Stimulated activated CD4-positive, alpha-beta T cell treated with anti-CD3 and anti-CD28 coated beads, Interleukin-12 subunit alpha, Interleukin-12 subunit beta, amount 100 ng/mL, for 4 hours (primary cell): ENCODE measurements around the gene DRD1.
A peak's percentile ranks its signal among the peaks of the same experiment; 100 is the strongest.

Experiments
- DNase-seq: peaks from one replicate; pipeline ENCODE4 v3.0.0-alpha.2; 2020

DRD1 gene

DNA sequence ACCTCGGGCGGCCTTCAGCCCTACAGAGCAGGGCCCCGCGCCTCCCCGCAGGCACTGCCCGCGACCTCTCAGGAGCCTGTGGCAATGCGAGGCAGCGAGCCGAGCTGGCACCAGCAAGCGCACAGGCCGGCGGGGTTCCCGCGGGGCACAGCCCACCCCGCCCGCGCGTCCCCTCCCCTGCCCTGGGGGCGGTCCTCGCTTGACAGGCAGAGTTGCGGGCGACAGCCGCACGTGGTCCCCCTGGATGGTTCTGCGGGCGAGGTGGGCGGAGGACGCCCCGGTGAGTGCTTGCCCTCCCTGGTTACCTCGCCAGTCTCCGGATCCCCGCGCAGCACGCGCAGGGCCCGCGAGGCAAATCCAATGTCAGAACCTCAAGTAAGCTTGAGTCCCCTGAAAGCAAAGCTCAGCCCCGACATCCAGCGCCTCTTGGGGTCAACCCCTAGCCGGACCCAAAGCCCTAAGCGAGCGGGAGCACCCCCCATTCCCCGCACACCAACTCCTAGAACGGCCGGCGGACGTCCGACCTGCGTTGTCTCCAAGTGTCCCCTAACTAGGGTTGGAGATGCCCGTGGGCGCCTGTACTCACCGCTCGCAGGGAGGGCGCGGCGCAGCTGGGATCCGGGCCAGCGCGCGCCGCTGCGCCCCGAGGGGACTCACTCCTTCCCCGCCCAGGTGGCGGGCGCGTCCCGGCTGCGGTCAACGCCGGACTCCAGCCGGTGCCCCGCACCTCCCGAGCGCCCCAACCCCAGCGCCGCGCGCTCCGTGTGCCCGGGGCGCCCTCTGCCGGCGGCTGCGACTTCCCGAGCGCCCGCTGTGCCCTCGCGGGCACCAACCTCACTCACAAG, at the start of gene DRD1:
Gene DRD1 (minus strand): TSS at position 123 of the 845 bp plus-strand sequence. CDS start 1,083 bp downstream, outside the sequence.
- peak; percentile 68 for DNase-seq

DNA sequence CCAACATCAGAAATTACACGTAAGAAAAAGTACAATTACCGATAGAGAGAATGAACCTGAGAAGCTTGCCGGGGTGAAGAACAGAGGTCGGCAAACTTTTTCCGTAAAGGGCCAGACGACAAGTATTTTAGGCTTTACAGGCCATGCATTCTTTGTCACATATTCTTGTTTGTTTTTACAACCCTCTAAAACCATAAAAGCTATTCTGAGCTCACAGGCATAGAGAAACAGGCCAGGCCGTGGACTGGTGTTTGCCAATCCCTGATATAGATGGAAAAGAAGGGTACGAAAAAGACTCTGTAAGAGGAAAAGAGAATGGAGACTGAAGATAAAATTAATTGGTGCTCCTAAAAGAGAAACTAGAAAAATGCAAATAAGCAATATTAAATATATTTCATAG, 49.7 kb upstream of the DRD1 start:
- no peak for DNase-seq

DNA sequence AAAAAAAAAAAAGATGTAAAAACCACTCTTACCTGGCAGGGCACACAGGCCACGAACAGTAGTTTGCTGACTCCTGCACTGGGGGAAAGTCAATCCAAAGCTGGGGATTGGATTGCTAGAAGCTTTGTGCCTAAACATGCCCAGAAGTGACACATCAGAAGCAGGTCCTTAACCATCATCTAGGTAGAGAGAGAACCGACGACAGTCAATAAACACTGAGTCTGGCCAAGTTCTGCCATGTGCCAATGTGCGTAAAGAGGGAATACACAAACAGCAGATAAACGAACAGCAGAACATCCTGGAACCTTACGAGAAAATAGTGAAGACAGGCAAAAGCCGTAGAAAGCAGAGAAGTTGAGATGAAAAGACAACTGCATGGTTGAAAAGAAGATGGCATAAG, 49.3 kb upstream of the DRD1 start:
- no peak for DNase-seq

DNA sequence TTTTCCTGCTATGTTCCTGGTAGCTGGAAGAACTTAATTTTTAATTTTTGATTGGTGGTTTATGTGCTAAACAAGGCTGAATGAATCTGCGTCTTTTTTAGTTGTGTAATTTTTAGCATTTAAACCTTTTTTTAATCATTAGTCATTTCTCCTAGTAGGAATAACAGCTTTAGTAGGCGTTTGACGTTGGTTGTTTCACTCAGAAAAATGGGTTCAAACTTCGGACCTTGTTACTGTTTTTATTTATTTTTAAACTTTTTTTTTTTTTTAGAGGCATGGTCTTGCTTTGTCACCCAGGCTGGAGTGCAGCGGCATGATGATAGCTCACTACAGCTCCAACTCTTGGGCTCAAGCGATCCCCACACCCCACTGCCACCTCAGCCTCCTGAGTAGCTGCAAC, 47.2 kb upstream of the DRD1 start:
- no peak for DNase-seq

DNA sequence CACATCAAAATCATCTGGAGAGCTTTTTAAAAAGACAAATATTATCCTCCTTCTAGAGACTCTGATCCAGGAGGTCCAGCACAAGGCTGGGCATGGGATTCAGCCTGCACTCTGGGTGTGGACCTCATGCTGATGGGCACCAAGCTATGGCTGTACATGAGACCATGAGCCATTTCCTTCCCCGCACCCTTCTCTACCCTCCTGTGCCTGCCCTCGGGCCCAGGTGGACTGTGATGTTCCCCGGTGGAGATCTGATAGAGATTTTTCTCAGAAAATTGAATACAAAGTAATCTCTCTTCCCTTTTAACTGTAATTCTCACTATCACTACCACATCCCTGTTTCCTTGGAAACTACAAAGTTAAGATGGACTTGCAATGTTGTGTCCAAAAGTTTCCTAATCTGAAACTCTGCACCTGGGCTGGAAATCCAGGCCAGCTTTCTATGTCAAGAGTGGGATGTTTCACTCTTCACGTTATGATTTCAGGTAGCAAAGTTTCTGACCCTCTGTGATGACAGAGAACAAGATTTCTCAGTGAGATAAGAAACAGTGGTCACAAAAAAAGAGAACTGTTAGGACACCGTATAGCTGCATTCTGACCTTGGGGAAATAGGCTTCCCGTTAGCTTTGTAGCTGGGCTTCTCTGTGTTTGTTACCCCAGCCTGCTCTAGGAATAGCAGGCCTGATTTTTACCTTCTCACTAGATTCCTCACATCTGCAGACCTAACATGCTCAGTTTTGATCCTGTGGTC, 45.9 kb upstream of the DRD1 start:
- DNase-seq, result no peak

DNA sequence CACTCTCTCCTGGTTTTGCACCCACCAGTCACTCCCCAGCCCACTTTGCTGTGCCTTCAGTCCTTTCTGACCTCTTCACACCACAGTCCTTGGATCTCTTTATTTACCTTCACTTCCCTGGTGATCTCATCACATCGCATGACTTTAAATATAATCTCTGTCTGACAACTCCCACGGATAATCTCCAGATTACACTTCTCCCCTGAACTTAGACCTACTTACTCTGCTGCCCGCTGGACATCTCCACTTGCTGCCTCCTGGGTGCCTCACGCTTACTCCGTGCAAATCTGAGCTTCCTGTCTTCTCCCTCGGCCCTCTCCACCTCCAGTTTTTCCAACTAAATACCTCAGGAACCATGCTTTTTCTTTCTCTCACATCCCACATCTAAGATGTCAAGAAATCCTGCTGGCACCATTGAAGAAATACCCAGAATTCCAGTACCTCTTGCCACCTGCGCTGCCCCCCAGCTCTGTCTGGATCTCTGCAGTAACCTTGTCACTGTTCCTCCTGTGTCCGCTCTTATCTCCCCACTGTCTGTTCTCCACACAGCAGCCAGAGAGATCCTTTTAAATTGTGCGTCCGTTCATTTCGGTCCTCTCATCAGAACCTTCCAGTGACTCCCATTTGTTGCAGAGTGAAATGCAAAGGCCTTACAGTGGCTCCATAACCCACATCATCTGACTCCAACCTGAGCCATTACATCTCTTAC, 43.7 kb upstream of the DRD1 start:
- DNase-seq, result no peak

DNA sequence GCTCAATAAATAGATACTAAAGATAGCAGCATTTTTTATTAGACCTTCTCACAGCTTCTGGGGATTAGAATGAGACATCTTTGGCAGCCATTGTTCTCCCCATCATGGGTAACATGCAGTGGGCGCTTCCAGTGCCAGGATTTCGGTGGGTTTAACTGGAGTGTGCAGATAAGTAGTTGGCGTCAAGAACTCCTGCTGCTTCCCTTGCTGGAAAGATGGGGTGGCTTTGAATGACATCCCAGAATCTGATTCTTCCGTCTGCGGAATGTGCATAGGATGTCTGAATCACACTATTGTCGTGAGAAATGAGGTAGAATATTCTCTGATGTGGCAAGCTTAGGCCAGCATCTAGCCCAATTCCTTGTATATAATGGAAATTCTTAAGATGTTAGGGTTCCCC, 41.6 kb upstream of the DRD1 start:
- no peak for DNase-seq

DNA sequence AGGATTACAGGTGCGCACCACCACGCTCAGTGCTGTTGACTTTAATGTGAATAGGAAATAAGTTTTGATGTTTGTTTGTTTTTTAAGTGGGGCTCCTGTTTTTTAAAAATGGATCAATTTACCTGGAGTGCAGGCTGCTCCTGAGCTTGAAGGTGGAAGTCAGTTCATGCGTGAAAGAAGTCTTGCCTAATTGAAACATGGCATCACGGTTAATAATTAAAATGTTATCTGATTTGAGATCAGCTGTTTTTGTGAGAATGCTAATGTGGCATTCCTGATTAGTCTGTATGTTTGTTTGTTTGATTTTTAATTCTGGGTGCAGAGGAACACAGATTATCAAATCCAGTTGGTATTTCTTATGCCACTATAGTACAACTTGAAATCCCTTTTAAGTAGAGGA, 40.8 kb upstream of the DRD1 start:
- DNase-seq, result no peak

DNA sequence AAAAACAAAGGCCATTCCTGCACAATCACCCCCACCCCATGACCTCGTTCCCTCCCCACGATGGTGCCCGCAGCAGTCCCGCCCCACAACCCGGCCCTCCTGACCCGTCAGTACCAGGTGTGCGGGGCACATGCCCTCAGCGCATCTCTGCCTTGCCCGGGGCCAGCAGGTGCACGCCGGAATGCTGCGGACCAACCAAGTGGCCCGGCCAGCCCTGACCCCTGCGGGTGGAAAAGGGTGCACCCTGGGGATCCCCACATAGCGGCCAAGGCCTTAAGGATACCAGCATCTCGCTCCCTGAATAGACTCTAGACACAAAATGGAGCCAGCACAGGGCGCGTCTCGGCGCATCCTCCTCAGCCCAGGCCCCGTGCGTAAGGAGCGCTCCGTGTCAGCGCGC, 40.3 kb upstream of the DRD1 start:
- no peak for DNase-seq

DNA sequence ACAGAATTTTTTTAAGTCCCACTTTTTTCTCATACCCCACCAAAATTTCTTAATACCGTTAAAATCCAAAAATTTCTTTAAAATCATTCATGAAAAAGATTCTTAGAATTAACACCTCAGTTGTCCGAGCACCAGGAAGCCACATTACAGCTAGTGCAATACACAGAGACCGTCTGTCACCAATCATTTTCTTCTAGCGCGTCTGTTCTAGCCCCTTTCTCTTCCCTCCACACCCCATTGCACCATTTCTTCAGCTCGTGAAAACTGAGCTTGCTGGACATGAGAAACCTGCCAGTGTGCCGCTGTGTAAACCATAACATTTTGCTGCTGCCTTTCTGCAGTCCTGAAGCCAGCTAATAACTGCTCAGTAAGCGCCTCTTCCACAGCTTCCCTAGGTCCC, 39.4 kb upstream of the DRD1 start:
- no peak for DNase-seq

DNA sequence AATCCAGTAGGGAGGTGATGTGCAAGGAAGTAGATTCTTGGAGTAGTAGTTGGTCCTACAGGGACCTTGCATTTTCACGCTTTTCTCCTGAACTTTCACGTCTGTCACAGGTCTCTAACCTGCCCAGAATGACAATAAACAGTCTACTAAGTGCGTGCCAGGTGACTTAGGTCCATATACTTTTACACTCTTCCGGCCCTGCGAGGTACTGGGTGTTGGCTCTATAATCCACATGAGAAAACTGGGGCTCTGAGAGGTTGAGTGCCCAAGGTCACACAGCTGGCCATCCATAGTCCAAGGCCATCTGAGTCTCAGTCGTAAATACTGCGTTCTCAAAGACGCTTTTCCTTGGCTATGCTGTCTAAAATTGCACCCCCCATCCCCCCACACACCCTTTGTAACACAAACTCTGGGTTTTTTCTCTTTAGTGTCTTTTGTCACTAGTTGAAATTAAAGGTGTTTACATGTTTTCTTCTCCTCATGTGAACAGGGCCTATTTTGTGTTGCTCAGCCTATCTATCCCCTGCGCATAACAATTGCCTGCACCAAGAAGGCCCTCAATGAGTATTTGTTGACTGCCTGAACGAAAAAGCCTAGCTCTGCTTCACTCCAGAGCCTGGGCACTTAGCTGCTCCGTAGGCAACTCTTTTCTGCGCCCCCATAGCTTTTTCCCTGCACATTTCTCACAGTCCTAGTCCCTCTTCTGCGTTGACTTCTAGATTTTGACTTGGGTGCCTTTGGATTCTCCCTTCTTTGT, 35.3 kb upstream of the DRD1 start:
- DNase-seq, result no peak

DNA sequence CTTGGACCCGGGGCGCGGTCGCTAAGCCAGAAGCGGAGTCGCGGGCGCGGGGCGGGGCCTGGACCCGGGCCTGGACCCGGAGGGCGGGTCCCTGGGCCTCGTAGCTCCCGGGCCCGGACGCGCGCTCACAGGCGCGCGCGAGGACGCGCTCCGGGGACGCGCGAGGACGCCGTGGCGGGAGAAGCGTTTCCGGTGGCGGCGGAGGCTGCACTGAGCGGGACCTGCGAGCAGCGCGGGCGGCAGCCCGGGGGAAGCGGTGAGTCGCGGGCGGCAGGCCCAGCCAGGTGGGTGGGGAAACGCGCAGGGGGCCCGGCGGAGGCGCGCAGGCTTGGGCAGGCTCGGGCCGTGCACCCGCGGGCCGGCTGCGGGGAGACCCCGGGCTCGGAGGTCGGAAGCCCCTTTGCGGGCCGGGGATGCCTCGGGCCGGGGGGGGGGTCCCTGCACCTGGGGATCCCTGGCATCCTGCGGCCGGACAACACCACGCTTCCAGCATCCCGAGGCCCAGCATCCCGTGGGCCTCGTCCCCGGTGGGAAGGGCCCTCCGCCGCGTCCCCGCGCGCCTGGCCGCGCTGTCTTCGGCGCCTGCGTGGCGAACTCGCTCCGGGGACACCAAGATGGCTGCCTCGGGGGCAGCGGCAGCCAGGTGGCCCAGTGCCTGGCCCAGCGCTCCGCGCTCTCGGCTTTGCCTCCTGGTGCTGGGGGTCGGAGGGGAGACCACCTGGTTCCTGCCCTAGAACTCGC, 34.6 kb upstream of the DRD1 start, which contains the start of gene SFXN1:
Gene SFXN1 (plus strand): TSS at position 177 of the 741 bp plus-strand sequence. CDS start 13,544 bp downstream, outside the sequence.
- DNase-seq, result peak; percentile 81

DNA sequence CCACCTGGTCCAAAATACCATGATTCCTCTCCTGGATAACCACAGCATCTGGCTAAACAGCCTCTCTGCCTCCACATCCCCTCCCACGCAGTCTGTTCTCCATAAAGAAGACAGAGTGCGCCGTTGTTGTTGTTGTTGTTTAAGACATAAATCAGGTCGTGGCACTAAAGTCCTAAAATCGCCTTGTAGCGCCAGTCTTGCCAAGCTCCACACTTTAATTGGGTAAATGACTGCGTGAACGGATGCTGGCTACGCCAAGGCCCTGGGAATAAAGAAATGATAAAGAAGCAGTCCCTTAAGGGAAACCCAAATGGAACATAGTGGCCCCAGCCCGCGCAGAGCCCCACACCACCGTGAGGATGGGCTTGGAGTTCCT, 34.0 kb upstream of the DRD1 start:
- no peak for DNase-seq

DNA sequence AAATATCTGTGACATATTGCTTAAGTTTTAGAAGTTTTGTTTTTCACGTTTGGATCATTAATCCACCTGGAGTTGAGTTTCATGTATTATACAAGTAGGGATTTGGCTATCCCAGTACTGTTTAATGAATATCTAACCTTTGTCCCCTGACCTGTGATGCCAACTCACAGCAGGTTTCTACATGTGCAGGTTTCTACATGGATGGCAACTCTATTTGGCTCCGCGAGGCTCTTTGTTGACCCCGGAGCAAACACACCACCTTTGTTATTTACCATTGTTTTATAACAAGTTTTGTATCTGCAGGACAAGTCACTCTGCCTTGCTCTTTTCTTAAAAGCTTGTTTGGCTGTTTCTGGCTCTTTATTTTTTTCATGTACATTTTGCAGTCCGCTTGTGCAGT, 33.5 kb upstream of the DRD1 start:
- no peak for DNase-seq

DNA sequence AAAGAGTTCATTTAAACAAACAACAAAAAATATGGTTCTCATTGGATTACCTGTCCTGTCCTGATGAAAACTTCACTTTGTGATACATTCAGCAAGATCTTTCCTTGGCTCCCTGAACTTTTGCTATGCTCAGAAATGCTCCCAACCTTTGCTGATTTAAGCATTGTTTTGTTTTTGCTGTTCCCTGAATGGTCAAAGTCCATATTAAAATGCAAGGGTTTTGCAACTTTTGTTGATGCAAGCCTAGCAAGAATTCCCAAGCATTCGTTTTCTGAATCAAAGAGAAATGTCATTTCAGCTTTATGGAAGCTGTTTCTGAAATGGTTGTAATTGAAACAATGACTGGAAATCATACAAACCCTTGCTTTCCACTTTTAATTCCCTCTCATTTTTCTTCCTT, 31.3 kb upstream of the DRD1 start:
- DNase-seq, result no peak

DNA sequence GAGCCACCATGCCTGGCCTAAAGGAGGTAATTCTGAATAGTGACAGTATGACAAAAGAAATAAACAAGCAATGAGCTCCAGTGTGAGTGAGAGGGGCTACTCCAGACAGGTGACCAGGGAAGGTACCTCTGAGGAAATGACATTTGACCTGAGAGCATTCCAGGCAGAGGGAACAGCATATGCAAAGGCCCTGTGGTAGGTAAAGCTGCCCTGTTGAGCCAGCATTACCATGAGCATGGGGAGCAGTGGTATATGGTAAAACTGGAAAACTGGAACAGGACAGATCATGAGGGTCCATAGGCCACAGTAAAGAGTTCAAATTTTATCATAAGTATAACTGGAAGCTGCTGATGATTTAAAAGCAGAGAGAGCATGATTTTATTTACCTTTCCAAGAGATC, 28.4 kb upstream of the DRD1 start:
- no peak for DNase-seq

DNA sequence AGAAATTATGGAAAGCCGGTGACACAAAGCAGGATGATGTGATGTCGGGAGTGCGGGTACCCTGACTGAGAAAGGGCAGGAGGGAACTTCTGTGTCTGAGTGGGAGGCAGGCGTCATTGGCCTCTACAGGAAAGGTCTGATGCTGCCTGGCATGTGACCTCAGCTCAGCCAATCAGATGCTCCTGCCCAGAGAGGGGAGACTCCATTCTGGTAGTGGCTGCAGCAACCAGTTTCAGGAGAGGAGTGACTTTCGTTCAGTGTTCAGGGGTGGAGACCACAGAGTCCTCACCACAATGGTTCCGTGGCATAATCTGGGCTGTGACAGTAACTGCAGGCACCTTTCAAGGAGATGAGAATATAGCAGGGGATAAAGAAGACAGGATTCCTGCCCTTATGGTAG, 27.6 kb upstream of the DRD1 start:
- no peak for DNase-seq

DNA sequence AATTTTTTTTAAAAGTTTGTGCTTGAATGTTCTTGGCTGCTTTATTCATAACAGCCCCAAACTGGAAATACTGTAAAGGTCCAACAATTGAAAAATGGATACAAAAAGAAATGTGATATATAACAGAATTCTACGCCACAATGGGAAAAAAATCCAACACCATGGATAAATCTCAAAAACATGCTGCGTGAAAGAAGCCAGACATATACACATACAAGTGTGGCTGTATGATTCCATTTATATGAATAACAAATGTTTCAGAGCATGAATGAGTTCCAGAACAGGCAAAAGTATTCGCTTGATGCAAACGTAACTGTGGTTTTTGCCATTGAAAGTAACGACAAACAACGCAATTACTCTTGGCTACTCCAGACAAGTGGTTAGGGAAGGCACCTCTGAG, 27.2 kb upstream of the DRD1 start:
- DNase-seq, result no peak

DNA sequence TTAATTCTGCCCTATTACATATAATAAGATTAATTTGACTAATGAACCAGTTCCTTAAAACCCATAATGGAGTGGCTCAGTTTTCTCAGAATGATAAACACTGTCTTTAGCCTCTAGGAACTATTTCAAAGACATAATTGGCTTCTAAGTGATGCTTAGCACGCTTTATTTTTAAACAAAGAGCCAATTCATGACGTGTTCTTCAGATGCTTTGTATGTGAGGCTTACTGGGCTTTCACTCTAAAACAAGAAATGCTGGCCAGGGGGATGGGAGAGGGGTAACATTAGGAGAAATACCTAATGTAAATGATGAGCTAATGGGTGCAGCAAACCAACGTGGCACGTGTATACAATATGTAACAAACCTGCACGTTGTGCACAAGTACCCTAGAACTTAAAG, 26.8 kb upstream of the DRD1 start:
- no peak for DNase-seq

DNA sequence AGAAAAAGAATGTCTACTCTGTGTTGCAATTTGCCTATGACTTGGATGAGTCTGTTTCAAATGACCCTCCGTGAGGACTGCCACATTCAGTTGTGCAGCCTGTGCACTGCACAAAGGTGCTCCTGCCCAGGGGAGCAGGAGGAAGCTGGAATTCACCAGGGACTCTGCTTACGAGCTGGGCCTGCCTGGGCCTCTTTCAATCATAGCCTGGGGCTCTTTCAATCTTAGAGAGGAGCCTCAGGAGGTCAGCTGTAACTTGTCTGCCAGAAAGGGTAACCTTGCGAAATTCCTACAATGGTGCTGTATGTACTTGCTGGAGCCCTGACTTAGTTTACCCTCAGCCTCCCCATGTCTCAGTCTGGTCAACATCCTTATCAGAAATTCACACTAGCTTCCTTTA, 25.9 kb upstream of the DRD1 start:
- no peak for DNase-seq

DNA sequence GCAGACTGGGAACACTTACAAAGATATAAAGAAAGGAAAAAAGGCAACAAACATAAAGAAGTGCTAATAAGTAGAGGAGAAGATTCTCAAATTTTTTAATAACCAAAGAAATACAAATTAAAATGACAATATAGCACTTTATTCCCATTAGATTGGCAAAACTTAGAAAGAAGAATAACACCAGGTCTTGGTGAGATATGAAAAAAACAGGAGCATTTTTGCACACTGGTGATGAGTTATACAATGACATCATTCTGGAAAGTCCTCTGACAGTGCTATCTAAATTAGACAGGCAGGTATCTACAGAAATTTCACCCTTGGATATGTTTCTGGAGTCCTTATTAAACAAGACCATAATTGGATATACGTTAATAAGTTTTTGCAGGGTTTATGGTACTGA, 24.9 kb upstream of the DRD1 start:
- DNase-seq, result no peak

DNA sequence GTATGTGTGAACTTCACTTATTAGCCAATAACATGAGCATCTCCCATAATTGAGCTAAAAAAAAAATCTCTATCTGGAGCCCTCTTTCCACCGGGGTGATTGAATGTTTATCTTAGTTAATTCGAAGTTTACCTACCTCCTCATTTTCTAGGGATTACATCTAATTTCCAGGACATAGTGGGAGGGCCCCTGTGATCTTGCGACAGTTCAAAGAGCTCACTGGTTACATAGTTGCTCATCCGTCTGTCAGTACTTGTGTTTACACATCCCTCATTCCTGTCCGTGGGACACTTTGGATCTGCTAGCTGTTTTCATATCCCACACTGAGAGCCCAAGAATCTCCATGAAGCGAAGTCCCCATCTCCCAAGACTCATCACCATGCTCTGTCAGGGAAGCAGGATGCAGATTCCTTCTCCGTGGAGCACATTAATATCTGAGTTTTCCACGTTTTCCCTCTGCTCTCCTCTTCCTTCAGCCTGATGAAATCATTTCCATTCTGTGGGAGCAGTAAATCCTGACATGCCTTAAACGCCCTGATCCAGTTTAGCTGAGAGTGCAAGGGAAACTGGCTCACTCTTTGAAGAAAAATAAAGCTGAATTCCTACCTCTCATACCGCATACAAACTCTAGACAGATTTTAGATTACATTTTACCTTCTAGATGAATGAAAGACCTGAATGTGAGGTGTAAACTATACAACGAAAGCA, 24.2 kb upstream of the DRD1 start:
- no peak for DNase-seq
